NCI-H226 (cell line): ENCODE data around the gene HEBP1.
"Not testable (repeated sequence)": the region's sequence is repeated elsewhere in the genome, so short reads cannot be mapped to it uniquely, and the experiment has no call there.

ENCODE experiments used
- DNase-seq: peaks from one replicate; pipeline ENCODE4 v3.0.0-alpha.2; 2015

The HEBP1 gene, protein sequence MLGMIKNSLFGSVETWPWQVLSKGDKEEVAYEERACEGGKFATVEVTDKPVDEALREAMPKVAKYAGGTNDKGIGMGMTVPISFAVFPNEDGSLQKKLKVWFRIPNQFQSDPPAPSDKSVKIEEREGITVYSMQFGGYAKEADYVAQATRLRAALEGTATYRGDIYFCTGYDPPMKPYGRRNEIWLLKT

DNA sequence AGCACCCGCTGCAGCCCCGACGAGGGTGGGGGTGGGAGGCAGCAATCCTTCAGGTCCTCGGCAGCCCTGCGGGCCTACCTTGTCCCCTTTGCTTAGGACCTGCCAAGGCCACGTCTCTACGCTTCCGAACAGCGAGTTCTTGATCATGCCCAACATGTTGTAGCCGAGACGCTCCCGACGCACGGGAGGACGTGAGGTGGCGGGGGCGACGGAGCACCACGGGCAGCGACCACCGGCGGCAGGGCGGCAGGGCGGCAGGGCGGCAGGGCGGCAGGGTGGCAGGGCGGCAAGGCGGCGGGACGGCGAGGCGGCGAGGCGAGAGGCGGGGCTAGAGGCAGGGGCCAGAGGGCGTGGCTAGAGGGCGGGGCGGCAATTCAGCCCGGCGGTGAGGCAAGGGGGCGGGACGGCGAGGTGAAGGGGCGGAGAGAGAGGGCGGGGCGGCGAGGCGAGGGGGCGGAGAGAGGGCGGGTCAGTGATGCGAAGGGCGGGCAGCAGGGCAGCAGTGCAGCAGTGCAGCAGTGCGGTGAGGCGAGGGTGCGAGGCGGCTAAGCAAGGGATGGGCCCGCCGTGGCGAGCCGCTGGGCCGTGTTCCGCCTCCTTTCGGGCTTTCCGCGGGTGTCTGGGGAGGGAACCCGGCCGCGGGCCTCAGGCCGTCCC, at the start of gene HEBP1:
HEBP1 (minus strand) TSS at position 307 of the 657 bp plus-strand sequence; CDS start at position 156, 151 bp downstream.
- DNase-seq, result peak; percentile 65

DNA sequence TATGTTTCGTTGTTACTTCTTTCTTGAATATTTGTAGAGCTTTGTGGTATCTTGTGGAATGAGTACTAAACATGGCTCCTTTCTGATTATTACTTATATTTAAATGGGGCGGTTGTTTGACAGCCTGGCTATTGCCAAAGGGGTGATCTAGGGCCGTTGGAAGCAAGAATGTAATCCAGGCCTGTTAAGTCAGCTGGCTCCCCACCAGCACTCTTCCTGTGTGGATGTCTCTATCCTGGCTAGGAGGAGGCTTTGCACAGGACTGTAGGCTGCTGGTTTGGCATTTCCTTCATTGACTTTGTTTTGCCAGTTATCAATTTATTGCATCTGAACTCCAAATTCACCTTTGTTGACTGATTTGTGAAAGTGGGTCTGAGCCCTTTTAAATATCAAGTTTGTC, 49.8 kb upstream of the HEBP1 start:
- DNase-seq, result peak; percentile 28

DNA sequence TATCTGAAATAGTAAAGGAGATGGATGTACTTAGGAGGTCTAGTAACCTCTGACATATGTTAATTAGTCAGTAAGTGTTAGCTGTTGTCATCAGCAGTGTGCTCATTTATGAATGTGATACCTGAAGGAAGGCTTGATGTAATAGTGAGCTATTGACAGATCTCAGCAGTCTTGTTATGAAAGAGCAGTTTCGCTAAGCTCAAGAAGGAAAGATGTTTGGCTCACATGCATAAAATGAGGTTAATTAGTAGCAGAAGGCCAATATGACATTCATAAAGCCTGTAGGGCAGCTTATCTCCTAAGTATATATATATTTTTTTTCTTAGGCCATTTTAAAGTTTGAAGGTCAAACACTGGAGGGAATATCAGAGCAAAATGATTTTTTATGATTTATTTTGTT, 46.9 kb upstream of the HEBP1 start:
- DNase-seq, result no peak

DNA sequence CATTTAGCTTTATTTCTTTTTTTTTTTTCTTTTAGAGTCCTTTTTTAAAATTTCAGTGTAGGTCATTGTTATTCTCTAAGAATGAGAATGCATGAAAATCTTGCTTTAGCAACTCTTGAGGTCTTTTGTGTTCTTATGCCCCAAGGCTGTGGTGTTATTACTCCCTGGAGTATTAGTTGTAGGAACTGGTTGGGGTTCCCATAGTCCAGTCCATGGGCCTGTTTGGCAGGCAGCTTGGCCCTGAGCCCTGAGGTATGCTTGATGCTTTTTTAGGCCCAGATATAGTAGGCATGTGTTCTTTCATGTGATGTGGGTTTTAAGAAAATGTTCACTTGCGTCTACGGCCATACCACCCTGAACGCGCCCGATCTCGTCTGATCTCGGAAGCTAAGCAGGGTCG, 45.8 kb upstream of the HEBP1 start:
- no peak for DNase-seq

DNA sequence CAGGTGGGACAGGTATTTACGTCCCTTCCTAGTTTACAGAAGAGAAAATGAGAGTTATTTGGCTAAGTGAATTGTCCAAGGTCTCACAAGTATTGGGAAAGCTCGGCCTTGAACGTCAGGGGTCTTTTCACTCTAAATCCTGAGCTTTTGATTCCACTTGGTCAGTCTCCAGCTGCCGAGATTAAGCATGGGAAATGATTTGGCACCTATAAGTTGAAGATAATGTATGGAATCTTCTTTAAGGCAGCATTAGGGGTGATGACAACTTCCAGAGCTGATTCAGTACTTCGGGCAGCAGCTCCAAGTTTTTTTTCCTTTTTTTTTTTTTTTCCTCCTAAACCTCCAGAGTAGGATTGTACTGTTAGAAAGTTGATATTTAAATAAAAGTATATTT, 44.8 kb upstream of the HEBP1 start:
- DNase-seq, result no peak

DNA sequence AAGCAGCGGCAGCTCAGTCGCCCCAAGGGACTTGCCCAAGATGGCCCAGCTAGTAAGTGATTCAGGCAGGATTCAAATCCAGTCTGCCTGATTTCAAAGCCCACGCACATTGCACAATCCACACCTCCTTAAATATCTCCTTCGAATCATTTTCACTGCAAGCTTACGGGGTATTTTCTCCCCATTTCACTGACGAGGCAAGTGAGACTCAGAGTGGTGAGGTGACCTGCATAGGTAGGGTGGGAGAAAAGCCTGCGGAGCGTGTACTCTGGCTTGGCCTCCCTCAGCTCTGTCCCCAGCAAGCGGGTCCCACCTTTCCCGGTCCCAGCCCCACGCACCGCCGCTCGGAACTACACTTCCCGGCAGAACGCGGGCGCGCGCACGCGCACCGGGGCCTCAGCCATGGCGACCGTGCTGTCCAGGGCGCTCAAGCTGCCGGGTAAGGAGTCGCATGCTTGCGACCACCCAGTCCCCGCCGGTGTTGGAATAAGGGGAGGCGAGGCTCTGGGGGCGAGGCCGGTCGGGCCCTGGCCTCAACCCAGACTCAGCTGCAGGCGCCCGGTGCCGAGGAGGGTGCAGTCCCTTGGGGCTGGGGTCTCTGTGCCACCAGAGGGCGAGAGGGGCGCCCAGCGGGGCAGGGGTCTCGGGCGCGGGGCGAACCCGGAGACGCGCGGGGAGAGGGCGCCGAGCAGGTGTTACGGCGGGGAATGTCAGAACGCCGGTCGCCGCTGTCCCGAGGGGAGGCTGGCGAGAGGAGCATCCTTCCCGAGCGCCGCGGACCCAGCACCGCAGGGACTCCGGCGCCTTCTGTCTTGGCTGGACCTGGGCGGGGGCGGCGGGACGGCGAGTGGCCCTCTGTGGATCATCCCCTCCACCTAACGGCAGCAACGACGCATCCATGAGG, 44.2 kb upstream of the HEBP1 start, which contains the start of gene FAM234B:
FAM234B (plus strand) TSS at position 380 of the 904 bp plus-strand sequence; CDS start at position 403, 23 bp downstream.
- peak; percentile 55 for DNase-seq

DNA sequence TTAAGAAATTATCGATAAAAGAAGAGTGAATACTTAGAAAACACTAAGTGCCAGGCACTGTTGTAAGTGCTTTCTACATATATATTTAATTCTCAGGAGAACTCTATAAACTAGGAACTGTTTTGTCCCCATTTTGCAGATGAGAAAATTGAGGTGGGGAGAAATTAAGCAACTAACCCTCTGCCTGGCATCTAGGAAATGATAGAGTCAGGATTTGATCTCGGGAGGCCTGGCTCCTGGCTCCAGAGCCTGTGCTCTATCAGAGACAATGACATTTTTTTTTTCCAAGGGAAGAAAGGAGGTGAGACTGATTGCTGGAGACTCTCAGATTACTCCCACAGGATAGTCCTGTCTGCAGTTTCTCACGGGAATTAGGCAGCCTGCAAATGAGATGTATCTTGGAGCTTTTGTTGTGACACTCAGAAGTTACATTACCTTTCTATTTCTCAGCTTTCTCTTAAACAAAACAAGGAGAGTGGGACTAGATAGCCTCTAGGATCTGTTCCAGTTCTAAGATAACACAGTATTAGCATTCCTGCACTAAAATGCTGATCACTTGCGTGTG, 42.7 kb upstream of the HEBP1 start:
- no peak for DNase-seq

DNA sequence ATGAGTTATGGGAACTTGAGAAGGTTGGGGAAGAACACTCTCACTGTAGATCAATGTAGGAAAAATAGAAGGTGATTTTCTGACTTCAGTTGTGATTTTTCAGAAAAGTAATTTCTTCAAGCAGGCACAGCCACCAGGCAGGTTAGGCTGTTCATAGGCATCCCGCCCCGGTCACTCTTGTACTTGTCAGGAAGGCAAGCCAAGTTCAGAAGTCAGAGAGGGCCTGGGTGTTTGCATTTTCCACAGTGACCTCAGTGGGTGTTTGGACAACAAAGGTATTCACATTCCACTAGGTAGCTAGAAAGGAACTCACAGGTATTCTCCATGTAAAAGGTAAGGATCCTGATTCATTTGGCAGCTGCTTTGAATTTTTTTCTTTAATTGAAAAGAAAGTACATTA, 41.2 kb upstream of the HEBP1 start:
- no peak for DNase-seq

DNA sequence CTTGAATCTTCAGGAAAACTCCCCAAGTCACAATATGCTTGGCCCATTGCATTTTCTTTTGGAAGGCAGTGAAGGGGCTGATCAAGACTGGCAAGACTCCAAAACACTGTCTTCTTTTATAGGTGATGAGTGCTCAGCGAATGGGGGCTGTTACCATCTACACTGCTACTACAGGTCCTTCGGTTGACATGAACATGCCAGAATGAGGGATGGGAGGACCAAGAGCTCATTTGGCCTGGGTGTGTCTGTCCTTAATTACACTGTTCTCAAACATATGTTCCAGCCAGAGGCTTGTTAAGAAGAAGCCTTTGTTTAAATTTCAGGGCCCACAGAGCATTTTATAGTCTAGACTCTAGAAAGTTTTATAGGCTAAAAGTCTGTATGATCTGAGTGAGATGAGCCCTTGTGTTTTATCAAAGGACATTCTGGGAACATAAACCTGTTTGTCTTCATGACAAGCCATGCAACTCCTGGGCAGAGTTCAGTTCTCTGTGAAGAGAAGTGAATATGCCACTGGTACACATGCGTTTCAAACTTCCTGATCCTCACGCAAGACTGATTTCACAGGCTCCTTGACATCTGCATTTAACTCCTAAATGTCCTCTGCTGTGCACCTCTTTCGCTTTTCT, 39.4 kb upstream of the HEBP1 start:
- DNase-seq, result no peak

DNA sequence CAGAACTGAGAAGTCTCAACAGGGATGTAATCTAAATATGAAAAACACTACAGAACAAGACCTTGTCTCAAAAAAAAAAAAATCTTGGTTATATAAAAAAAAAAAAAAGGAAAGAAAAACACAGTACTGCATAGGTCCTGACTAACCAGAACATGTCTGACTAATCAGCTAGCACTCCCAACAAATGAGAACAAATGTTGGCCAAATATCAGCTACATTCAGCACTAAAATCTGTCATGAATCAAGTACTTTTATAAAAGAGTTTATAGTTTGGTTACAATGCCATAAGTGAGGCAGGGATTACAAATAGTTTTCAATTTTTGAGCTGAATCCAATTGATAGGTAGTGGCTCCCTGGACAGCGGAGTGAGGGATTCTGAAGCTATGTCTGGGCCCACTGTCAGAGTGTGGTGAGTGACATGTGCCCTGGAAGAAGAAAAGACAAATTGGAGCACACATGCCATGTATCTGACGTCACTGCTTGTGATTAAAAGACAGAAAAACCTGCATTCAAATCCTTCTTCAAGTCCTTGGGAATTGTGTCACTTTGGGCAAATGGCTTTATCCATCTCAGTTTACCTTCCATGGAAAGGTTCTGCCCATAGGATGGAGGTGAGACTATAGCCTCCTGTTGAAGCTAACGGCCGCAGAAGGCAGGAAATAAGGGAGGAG, 38.6 kb upstream of the HEBP1 start:
- no peak for DNase-seq

DNA sequence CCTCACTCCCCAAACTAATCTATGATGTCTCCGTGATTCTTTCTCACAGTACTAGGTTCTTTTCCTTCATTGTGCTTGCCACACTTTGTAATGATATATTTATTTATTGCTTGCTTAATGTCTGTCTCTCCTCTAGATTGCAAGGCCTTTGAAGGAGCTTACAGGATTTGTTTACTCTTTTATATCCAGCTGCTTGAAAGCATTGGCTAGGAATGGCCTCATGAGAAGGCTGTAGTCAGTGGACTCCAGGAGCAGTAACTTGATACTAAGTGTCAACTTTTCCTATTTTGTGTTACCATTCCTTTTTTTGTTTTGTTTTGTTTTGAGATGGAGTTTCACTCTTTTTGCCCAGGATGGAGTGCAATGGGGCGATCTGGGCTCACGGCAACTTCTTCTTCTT, 36.8 kb upstream of the HEBP1 start:
- DNase-seq, result no peak

DNA sequence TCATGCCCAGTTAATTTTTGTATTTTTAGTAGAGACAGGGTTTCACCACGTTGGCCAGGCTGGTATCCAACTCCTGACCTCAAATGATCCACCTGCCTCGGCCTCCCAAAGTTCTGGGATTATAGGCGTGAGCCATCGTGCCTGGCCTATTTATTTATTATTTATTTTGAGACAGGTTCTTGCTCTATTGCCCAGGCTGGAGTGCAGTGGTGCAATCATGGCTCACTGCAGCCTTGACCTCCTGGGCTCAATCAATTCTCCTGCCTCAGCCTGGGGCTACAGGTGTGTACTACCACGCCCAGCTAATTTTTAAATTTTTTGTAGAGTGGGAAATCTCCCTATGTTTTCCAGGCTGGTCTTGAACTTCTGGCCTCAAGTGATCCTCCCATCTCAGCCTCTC, 35.3 kb upstream of the HEBP1 start:
- not testable (repeated sequence) for DNase-seq

DNA sequence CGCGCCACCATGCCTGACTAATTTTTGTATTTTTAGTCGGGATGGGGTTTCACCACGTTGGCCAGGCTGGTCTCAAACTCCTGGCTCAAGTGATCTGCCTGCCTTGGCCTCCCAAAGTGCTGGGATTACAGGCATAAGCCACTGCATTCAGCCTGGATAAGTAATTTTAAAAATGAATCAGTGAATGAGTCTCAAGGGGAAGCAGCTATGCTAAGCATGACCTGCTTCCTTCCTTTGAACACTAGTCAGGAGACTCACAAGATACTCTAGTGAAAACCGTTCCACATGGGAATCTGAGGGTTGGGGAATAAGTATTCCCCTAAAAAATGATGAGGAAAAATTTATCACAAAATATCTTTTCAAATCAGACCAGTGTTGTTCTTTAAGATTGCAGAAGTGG, 33.4 kb upstream of the HEBP1 start:
- no peak for DNase-seq

DNA sequence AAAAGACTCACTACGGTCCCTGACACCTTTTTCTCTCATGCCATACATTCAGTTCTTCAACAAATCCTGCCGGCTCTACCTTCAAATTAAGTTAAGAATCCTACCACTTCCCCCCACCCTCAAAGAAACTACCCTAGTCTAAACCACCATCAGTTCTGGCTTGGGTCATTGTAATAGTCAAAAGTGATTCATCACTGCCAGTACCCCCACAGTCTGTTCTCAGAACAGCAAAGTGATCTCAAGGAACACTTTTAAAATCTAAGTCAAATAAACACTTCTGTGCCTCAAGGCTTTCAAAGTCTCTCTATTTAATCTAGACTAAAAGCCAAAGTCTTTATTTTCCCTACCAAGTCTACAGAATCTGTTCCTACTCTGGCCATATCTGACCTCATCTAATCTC, 32.1 kb upstream of the HEBP1 start:
- no peak for DNase-seq

DNA sequence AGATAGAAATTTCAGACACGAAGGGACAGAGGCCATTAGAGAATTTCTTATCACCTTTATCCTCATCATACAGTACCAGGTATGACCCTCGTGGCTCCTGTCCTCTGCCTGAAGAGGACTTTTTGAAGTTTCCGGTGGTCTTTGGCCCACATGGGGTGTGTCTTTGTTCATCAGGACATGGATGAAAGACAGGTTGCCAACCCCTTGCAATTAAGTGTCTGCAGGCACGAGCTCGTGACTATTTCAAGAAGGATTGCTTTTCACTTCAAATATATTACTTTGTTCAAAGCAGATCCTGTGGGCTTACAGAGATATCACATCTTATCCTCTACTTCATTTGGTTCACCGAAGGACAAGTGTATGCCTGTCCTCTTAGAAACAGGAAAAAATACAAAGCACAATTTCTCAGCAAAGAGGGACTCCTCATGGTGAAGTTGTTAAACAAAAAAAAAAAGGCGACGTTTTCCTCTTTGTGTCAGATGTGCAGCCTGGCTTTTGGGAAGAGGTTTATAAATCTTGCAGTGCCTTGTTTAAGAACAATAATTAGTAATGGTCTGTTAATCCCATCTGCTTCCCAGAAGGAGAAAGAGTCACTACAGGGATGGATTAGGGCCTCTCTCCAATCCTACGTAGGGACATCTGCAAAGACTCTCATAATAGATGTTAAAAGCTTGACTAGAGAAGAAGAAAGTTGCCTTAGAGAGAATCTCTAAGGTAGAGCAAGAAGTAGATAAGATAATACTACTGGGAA, 30.7 kb upstream of the HEBP1 start:
- DNase-seq, result no peak

DNA sequence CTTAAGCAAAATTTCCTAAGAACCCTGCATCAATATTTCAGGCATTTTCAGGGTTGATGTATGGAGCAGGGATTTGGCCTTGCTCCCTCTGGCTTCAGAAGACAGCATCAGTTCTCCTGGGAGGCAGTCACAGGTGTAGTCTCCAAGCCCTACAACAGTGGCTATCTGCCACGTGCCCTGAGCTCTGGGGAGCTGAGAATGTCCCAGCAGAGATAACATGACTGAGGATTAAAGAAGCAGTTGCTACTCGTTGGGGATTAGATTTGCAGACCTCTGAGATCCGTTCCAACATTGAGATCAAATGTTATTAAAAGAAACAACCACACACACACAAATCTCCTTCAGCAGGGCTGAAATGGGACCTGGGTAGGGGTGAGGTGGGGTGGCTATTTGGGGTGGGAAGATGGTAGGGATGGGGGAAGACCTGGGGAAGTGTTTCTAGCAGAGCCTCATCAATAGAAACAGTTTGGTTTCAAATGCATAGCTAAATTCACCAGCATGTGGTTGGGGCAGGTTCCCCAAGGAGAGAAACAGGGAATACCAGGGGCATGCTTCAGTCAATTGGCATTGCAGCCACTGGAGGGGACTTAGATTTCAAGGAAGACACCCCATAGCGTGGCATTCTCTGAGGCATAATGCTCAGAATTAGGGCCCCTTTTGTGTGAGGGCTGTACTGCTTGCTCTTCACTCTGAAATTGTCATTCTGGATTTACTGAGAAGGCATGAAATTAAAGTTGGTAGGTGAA, 28.9 kb upstream of the HEBP1 start:
- DNase-seq, result no peak

DNA sequence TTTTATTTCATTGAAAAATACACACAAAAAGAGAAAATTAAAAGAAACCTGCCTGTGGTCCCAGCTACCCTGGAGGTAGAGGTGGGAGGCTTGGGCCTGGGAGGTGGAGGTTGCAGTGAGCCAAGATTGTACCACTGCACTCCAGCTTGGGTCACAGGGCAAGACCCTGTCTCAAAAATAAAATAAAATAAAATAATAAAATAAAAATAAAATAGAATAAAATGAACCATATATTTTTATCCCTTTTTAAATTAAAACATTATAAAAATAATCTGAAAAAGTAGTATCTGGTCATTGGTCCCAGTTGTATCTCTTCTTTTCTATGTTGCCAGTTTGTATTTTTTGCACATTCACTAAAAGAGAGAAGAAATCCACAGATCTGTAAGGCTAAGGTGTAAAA, 27.4 kb upstream of the HEBP1 start:
- no peak for DNase-seq

DNA sequence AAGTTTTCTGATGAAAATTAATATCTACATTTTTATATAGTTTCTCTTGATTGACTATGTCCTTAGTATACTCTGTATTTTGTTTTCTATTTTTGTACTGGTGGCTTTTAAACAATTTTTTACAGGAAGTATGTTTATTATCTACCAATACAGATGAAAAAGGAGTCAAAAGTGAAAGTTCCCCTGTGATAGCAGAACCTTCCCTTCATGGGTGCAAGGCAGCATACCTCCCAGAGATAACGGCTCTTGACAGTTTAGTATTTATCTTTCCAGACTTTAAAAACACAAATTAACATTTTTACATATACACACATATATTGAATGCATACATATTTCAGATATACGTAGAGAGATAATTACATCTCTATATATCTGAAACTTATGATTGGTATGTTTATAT, 27.0 kb upstream of the HEBP1 start:
- no peak for DNase-seq

DNA sequence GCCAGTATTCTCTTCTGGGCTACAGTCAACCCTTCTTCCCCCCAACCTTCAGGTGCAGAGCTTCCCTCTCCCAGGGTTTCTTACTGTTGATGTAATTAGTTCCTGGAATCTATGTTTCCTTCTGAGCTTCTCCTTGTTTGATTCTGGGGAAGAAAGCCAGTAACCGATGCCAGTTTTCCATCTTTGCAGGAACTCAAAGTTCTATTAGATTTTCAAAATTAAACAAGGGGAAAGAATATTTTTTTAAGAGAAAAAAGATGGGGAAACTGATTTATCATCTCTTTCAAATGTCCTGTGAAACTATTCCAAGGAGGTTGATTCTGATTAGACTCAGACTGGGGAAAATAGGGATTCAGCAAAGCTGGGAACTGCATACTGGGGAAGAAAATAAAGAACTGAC, 26.2 kb upstream of the HEBP1 start:
- DNase-seq, result no peak

DNA sequence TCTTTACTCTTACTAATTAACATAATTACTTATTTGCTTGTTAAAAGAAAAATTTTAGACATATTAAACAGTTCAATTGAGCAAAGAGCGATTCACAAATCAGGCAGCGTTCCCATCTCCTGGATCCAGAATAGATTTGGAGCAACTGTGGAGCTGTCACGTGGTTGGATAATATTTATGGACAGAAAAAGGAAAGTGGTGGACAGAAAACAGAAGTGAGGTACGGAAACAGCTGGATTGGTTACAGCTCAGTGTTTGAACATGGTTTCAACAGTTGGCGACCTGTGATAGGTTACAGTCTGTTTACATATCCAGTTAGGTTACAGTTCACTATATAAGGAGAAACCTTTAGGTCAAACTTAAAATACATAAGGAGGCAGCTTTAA, 24.5 kb upstream of the HEBP1 start:
- no peak for DNase-seq
